Panc1 (cell line): ENCODE results near the gene FBXO15. TPM values are rescaled to one million over a fixed set of nuclear protein-coding genes. Genes with fewer than 3 reads are reported as not detected.

Source experiments
- ATAC-seq: fragments of 200-7000 bp; cut with Tn5 transposase; 2 replicates; pipeline ENCODE4 v1.9.1; 2020; ENCODE audit warnings: mild to moderate bottlenecking, moderate library complexity
- BruUV-seq: library from RNA; stranded (reverse); fragments of 400-500 nt; replicated peaks from 2 replicates; lab custom pipeline; 2021; lab: Mats Ljungman, UMichigan
- CTCF ChIA-PET: fragments of 300-600 bp; sonication (Branson Sonifier 250); formaldehyde crosslinking; loops from one replicate; lab custom pipeline; 2022; ENCODE audit warnings: antibody characterized with exemption; lab: Charles Lee
- POLR2A ChIA-PET: fragments of 300-600 bp; sonication (Branson Sonifier 250); formaldehyde crosslinking; loops from one replicate; lab custom pipeline; 2022; ENCODE audit warnings: antibody characterized with exemption; lab: Charles Lee
- DNase-seq: peaks from one replicate; pipeline ENCODE4 v3.0.0-alpha.2; 2010; ENCODE audit warnings: low read depth, low spot score
- H3K27ac ChIP-seq: 2 replicates; pipeline ENCODE4 v1.5.1; 2011; ENCODE audit warnings: mild to moderate bottlenecking, low read length, inconsistent platforms
- H3K27me3 ChIP-seq: fragments of 200-500 bp; sonication (Bioruptor generic); 2 replicates; pipeline ENCODE4 v1.6.0; 2014; ENCODE audit warnings: low read length, inconsistent platforms; ENCODE audit not compliant: control insufficient read depth, insufficient read depth
- H3K36me3 ChIP-seq: fragments of 200-500 bp; sonication (Bioruptor generic); 2 replicates; pipeline ENCODE4 v1.5.1; 2014; ENCODE audit warnings: inconsistent platforms, mild to moderate bottlenecking, low read length, moderate library complexity; ENCODE audit not compliant: control insufficient read depth, insufficient read depth
- H3K4me1 ChIP-seq: 2 replicates; pipeline ENCODE4 v1.5.1; 2011; ENCODE audit warnings: inconsistent platforms, mild to moderate bottlenecking, low read length, moderate library complexity; ENCODE audit not compliant: control insufficient read depth, insufficient read depth
- H3K4me3 ChIP-seq, 2 experiments: 2 replicates each; pipeline ENCODE4 v1.5.1; 2011 to 2012; ENCODE audit warnings: low read depth in 2 of 2, low read length in 2 of 2, mild to moderate bottlenecking in 2 of 2, inconsistent platforms in 1 of 2, moderate library complexity in 1 of 2
- H3K9me3 ChIP-seq: fragments of 200-500 bp; sonication (Bioruptor generic); 2 replicates; pipeline ENCODE4 v1.5.1; 2014; ENCODE audit warnings: low read depth, mild to moderate bottlenecking, inconsistent platforms, low read length, moderate library complexity; ENCODE audit not compliant: control insufficient read depth, insufficient read depth
- CTCF ChIP-seq: fragments of 450-650 bp; IDR thresholded peaks from 2 replicates; pipeline ENCODE4 v1.5.1; 2017; ENCODE audit warnings: mild to moderate bottlenecking
- POLR2AphosphoS5 ChIP-seq: IDR thresholded peaks from 2 replicates; pipeline ENCODE4 v1.6.1; 2012; ENCODE audit warnings: mild to moderate bottlenecking, low read depth, low read length, moderate library complexity
- REST ChIP-seq, 2 experiments: IDR thresholded peaks; 2 replicates each; pipeline ENCODE4 v1.6.1; 2011 to 2012; ENCODE audit warnings: low read depth in 2 of 2, control low read depth in 1 of 2, low read length in 1 of 2, mild to moderate bottlenecking in 1 of 2, moderate library complexity in 1 of 2; ENCODE audit not compliant: insufficient read depth in 1 of 2
- SIN3A ChIP-seq: IDR thresholded peaks from 2 replicates; pipeline ENCODE4 v1.6.1; 2012; ENCODE audit warnings: low read depth, mild to moderate bottlenecking, low read length, moderate library complexity, borderline replicate concordance; ENCODE audit not compliant: insufficient read depth
- TCF7L2 ChIP-seq: IDR thresholded peaks from 2 replicates; pipeline ENCODE4 v1.6.1; 2011; ENCODE audit warnings: mild to moderate bottlenecking, low read depth, low read length, inconsistent platforms
- in situ Hi-C: cut with HindIII; loops from 2 replicates; pipeline ENCODE4 v1.10.0; 2016; ENCODE audit warnings: low sequenced_read_pairs, low pct_unique_long_range_greater_than_20kb
- intact Hi-C: fragments of 100-400 bp; cut with micrococcal nuclease; formaldehyde crosslinking; loops from one replicate; pipeline ENCODE4 v1.10.0; 2022; ENCODE audit not compliant: unreplicated experiment
- total RNA-seq: library from RNA; stranded (reverse); gene quantifications from one replicate; pipeline ENCODE4 v1.2.1, GENCODE V29; 2021; ENCODE audit not compliant: unreplicated experiment

FBXO15 gene
- total RNA-seq, 1 experiment from 2014 or later = 1.9 TPM

- no peak overlapping the region for H3K27ac ChIP-seq
- intact Hi-C loops = no loop called here
- no TSS peak for BruUV-seq
- no peak overlapping the region for H3K4me3 ChIP-seq
- TF ChIP-seq SIN3A = no peak
- no peak for TF ChIP-seq TCF7L2
- TF ChIP-seq REST (IDR thresholded peaks at IDR 0.05; ENCODE audit: insufficient read depth in 1 of 2, low read depth in 2 of 2, low read length in 1 of 2) = no peak
- TF ChIP-seq CTCF = no peak
- no peak for TF ChIP-seq POLR2AphosphoS5
- ChIA-PET CTCF (no interaction called here), POLR2A (no interaction called here)
- no peaks in the 10 kb centered on the region for H3K36me3 ChIP-seq
- in situ Hi-C loops = loop anchor here (25.0 kb wide), 1 partner anchor 162 kb away; no protein-coding TSS in a partner anchor
- H3K9me3 ChIP-seq = no peaks in the 10 kb centered on the region
- H3K4me1 ChIP-seq = peaks cover 10% of the 10 kb centered on the region
- H3K27me3 ChIP-seq = peaks cover 46% of the 10 kb centered on the region
- DNase-seq (no peak), ATAC-seq (no peak)
Measured at GRCh38 chr18:74175658-74176057, 28.0 kb upstream of the FBXO15 start.

- DNase-seq (no peak), ATAC-seq (no peak; the same call in 1 of the 2 replicates)
- peak overlapping the region; percentile 31 to 56; a peak in 3 of 4 replicates for H3K4me3 ChIP-seq
- H3K9me3 ChIP-seq = no peaks in the 10 kb centered on the region
- no TSS peak for BruUV-seq
- no peak for TF ChIP-seq TCF7L2
- TF ChIP-seq CTCF = no peak
- no peak for TF ChIP-seq SIN3A
- TF ChIP-seq POLR2AphosphoS5 = no peak
- H3K36me3 ChIP-seq = no peaks in the 10 kb centered on the region
- intact Hi-C loops (no loop called here), in situ Hi-C loops (no loop called here)
- peaks cover 61% of the 10 kb centered on the region for H3K27me3 ChIP-seq
- ChIA-PET CTCF (no interaction called here), POLR2A (interaction anchor here (0.6 kb wide), 1 partner anchor 58 kb away, joined by 3 read pairs; no protein-coding TSS in a partner anchor)
- no peak overlapping the region for H3K27ac ChIP-seq
- H3K4me1 ChIP-seq = peaks cover 10% of the 10 kb centered on the region
Measured at GRCh38 chr18:74173434-74173750, 25.8 kb upstream of the FBXO15 start.
